HepG2 (cell line): ENCODE results near the gene ERBB3. TPM values are rescaled to one million over a fixed set of nuclear protein-coding genes. Genes with fewer than 3 reads are reported as not detected.

Experiments used
- BORCS8-MEF2B ChIP-seq: sonication (generic); formaldehyde crosslinking; IDR thresholded peaks from 2 replicates; pipeline ENCODE4 v1.8.0; 2022; ENCODE audit warnings: mild to moderate bottlenecking, missing genetic modification reagents
- DR1 ChIP-seq: sonication (generic); formaldehyde crosslinking; IDR thresholded peaks from 2 replicates; pipeline ENCODE4 v1.8.0; 2021; ENCODE audit warnings: mild to moderate bottlenecking, missing genetic modification reagents, inconsistent platforms
- E2F1 ChIP-seq: sonication (generic); formaldehyde crosslinking; IDR thresholded peaks from 2 replicates; pipeline ENCODE4 v1.5.0; 2020; ENCODE audit warnings: missing genetic modification reagents
- ELF3 ChIP-seq: IDR thresholded peaks from 2 replicates; pipeline ENCODE4 v1.6.1; 2016; ENCODE audit warnings: missing genetic modification reagents, missing compliant biosample characterization
- ELF4 ChIP-seq: sonication (generic); formaldehyde crosslinking; IDR thresholded peaks from 2 replicates; pipeline ENCODE4 v1.5.0; 2020; ENCODE audit warnings: missing genetic modification reagents, mild to moderate bottlenecking, moderate library complexity, borderline replicate concordance
- ETV6 ChIP-seq: sonication (generic); formaldehyde crosslinking; conservative IDR thresholded peaks from 2 replicates; pipeline ENCODE4 v1.4.0; 2020; ENCODE audit warnings: missing genetic modification reagents
- FOXA3 ChIP-seq: IDR thresholded peaks from 2 replicates; pipeline ENCODE4 v1.6.1; 2016; ENCODE audit warnings: missing genetic modification reagents, missing compliant biosample characterization
- KDM5B ChIP-seq: sonication (generic); formaldehyde crosslinking; IDR thresholded peaks from 2 replicates; pipeline ENCODE4 v1.4.0; 2020; ENCODE audit warnings: missing genetic modification reagents, mild to moderate bottlenecking, borderline replicate concordance
- KLF11 ChIP-seq: IDR thresholded peaks from 2 replicates; pipeline ENCODE4 v1.6.1; 2016; ENCODE audit warnings: missing compliant biosample characterization
- NFYB ChIP-seq: sonication (generic); formaldehyde crosslinking; IDR thresholded peaks from 2 replicates; pipeline ENCODE4 v1.4.0; 2020; ENCODE audit warnings: missing genetic modification reagents
- NFYC ChIP-seq: IDR thresholded peaks from 2 replicates; pipeline ENCODE4 v1.6.1; 2016; ENCODE audit warnings: missing genetic modification reagents, missing compliant biosample characterization
- NR2C2 ChIP-seq: sonication (generic); formaldehyde crosslinking; IDR thresholded peaks from 2 replicates; pipeline ENCODE4 v1.4.0; 2020; ENCODE audit warnings: missing genetic modification reagents, mild to moderate bottlenecking, moderate library complexity, borderline replicate concordance
- NR2F2 ChIP-seq: IDR thresholded peaks from 2 replicates; pipeline ENCODE4 v1.6.1; 2012; ENCODE audit warnings: low read depth, inconsistent platforms, borderline replicate concordance
- POLR2G ChIP-seq: fragments of 200-400 bp; formaldehyde crosslinking; IDR thresholded peaks from 2 replicates; pipeline ENCODE4 v1.6.1; 2018; ENCODE audit warnings: mild to moderate bottlenecking, low read depth, low read length, moderate library complexity
- PRMT3 ChIP-seq: sonication (generic); formaldehyde crosslinking; IDR thresholded peaks from 2 replicates; pipeline ENCODE4 v1.8.1; 2022; ENCODE audit warnings: low read depth, mild to moderate bottlenecking, moderate library complexity, missing genetic modification reagents, borderline replicate concordance
- RFXAP ChIP-seq: sonication (generic); formaldehyde crosslinking; IDR thresholded peaks from 2 replicates; pipeline ENCODE4 v1.4.0; 2020; ENCODE audit warnings: missing genetic modification reagents, borderline replicate concordance
- TBP ChIP-seq: sonication (generic); formaldehyde crosslinking; IDR thresholded peaks from 2 replicates; pipeline ENCODE4 v1.5.0; 2020; ENCODE audit warnings: missing genetic modification reagents
- TBX3 ChIP-seq: fragments of 450-650 bp; IDR thresholded peaks from 2 replicates; pipeline ENCODE4 v1.6.1; 2017; ENCODE audit warnings: antibody characterized with exemption, mild to moderate bottlenecking, inconsistent platforms, borderline replicate concordance
- TP53 ChIP-seq: sonication (generic); formaldehyde crosslinking; conservative IDR thresholded peaks from 2 replicates; pipeline ENCODE4 v1.4.0; 2020; ENCODE audit warnings: missing genetic modification reagents
- ZBTB20 ChIP-seq: sonication (generic); formaldehyde crosslinking; IDR thresholded peaks from 2 replicates; pipeline ENCODE4 v1.8.1; 2023; ENCODE audit warnings: missing genetic modification reagents, low read depth, mild to moderate bottlenecking, borderline replicate concordance
- ZFP82 ChIP-seq: sonication (generic); formaldehyde crosslinking; IDR thresholded peaks from 2 replicates; pipeline ENCODE4 v1.5.1; 2020; ENCODE audit warnings: mild to moderate bottlenecking, missing genetic modification reagents, borderline replicate concordance
- ZFYVE20 ChIP-seq: sonication (generic); formaldehyde crosslinking; IDR thresholded peaks from 2 replicates; pipeline ENCODE4 v1.8.0; 2023; ENCODE audit warnings: low read depth, mild to moderate bottlenecking, moderate library complexity, missing genetic modification reagents, borderline replicate concordance
- ZNF10 ChIP-seq: sonication (generic); formaldehyde crosslinking; IDR thresholded peaks from 2 replicates; pipeline ENCODE4 v1.4.0; 2020; ENCODE audit warnings: mild to moderate bottlenecking, low read depth, missing genetic modification reagents, borderline replicate concordance
- ZNF205 ChIP-seq: IDR thresholded peaks from 2 replicates; pipeline ENCODE4 v1.6.1; 2018; ENCODE audit warnings: missing biosample characterization, missing genetic modification reagents
- ZNF468 ChIP-seq: sonication (generic); formaldehyde crosslinking; IDR thresholded peaks from 2 replicates; pipeline ENCODE4 v1.8.0; 2022; ENCODE audit warnings: mild to moderate bottlenecking, moderate library complexity, missing genetic modification reagents
- ZNF550 ChIP-seq: sonication (generic); formaldehyde crosslinking; IDR thresholded peaks from 2 replicates; pipeline ENCODE4 v1.4.0; 2020; ENCODE audit warnings: mild to moderate bottlenecking, missing genetic modification reagents, borderline replicate concordance
- polyA plus RNA-seq, 8 experiments: library from polyadenylated mRNA; depleted of rRNA in 3 of 8; stranded (reverse) in 7 of 8; unstranded in 1 of 8; fragments of >200 nt; fragmentation: Illumina TruSeq in 4 of 8; extraction: Trizol in 4 of 8; gene quantifications; 2 replicates each; pipeline versions ENCODE4 v1.2.1 to v1.2.3, GENCODE V29; 2011 to 2016; ENCODE audit warnings: low read depth in 4 of 8, missing spikeins in 1 of 8, mixed read lengths in 1 of 8; ENCODE audit not compliant: insufficient read depth in 1 of 8
- total RNA-seq, 5 experiments: library from RNA; depleted of rRNA; stranded (reverse); fragments of >200 nt; fragmentation: Illumina TruSeq; extraction: Trizol; gene quantifications; 2 replicates each; pipeline ENCODE4 v1.2.3, GENCODE V29; 2016; ENCODE audit warnings: low read depth in 1 of 5
- TF ChIP-seq, protein P1 (sequence below): sonication (generic); formaldehyde crosslinking; IDR thresholded peaks from 2 replicates; pipeline ENCODE4 v1.8.0; 2022; ENCODE audit warnings: mild to moderate bottlenecking, missing genetic modification reagents
- TF ChIP-seq, protein P2 (sequence below): sonication (generic); formaldehyde crosslinking; IDR thresholded peaks from 2 replicates; pipeline ENCODE4 v1.8.0; 2022; ENCODE audit warnings: missing genetic modification reagents, mild to moderate bottlenecking, inconsistent platforms, borderline replicate concordance

Gene ERBB3
- total and polyA plus RNA-seq, 2 of the 13 experiments (the other 11 are each of a cell fraction or from before 2014, with no cell fraction given) = 93.6 to 358 TPM

DNA sequence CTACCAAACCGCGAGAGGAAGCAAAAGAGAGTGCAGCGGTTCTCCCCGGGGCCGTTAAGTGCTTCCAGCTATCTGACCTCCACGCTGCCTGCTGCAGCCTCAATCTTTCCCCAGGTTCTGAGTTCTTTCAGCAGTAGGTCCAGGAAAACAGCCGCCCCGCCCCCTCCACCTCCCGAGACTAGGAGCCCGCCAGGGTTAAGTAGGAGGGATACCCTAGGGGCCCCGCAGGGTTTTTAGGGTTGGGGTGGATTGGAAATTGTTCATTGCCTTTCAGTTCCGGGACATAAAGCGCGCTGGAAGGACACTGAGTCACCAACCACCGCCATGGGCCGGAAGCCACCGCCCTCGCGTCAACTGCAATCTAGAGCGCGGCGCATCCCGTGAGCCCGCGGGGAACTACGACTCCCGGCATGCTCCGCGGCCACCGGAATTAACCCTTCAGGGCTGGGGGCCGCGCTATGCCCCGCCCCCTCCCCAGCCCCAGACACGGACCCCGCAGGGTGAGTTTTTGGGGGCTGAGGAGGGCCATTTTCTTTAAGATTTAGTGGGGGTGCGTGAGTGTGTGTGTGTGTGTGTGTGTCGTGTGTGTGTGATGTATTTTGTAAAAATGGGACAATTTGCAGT lies 72.3 kb downstream of the ERBB3 start, which contains the start of gene MYL6B (continued):
- no peak for TF ChIP-seq ZNF468 (CRISPR knock-in tag)
- peak; percentile 71 for TF ChIP-seq E2F1 (CRISPR knock-in tag)
- peak; percentile 26; the same call in 1 of the 2 replicates for TF ChIP-seq DR1 (CRISPR knock-in tag)
- TF ChIP-seq ZFP82 (CRISPR knock-in tag) = no peak; the same call in 1 of the 2 replicates
- peak; percentile 41; the same call in 1 of the 2 replicates for TF ChIP-seq NFYB (CRISPR knock-in tag)
- no peak for TF ChIP-seq ZNF550 (CRISPR knock-in tag)
- TF ChIP-seq ZNF10 (CRISPR knock-in tag) = no peak
- TF ChIP-seq ELF4 (CRISPR knock-in tag) = no peak
- TF ChIP-seq PRMT3 = no peak
- TF ChIP-seq ELF3 = peak; percentile 29; the same call in 1 of the 2 replicates
- TF ChIP-seq KLF11 = no peak
- TF ChIP-seq BORCS8-MEF2B (CRISPR knock-in tag) = 0 out of 2 replicates have a peak, but pooled peaks have one; percentile 54
- TF ChIP-seq, protein P1, sequence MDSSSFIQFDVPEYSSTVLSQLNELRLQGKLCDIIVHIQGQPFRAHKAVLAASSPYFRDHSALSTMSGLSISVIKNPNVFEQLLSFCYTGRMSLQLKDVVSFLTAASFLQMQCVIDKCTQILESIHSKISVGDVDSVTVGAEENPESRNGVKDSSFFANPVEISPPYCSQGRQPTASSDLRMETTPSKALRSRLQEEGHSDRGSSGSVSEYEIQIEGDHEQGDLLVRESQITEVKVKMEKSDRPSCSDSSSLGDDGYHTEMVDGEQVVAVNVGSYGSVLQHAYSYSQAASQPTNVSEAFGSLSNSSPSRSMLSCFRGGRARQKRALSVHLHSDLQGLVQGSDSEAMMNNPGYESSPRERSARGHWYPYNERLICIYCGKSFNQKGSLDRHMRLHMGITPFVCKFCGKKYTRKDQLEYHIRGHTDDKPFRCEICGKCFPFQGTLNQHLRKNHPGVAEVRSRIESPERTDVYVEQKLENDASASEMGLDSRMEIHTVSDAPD = no peak
- TF ChIP-seq ETV6 = no peak
- no peak; the same call in 1 of the 2 replicates for TF ChIP-seq TP53
- no peak for TF ChIP-seq NR2F2
- TF ChIP-seq NFYC (CRISPR knock-in tag) = no peak
- TF ChIP-seq FOXA3 (CRISPR knock-in tag) = peak; percentile 38; the same call in 1 of the 2 replicates
- peak; percentile 71 for TF ChIP-seq POLR2G
- no peak for TF ChIP-seq TBX3
- TF ChIP-seq NR2C2 (CRISPR knock-in tag) = peak; percentile 95
- 0 out of 2 replicates have a peak, but pooled peaks have one; percentile 17 for TF ChIP-seq ZNF205 (CRISPR knock-in tag)
- TF ChIP-seq, protein P2, sequence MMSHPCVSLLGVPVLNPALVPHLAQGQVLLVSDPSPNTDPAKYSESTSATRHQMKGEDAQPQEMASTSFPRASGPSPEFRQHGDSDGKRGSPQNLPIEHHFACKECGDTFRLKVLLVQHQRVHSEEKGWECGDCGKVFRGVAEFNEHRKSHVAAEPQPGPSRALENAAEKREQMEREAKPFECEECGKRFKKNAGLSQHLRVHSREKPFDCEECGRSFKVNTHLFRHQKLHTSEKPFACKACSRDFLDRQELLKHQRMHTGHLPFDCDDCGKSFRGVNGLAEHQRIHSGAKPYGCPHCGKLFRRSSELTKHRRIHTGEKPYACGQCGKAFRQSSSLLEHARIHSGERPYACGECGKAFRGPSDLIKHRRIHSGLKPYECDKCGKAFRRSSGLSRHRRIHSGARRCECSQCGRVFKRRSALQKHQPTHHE (CRISPR knock-in tag) = 0 out of 2 replicates have a peak, but pooled peaks have one; percentile 47
- TF ChIP-seq ZFYVE20 = no peak
- no peak for TF ChIP-seq TBP (CRISPR knock-in tag)
- no peak for TF ChIP-seq ZBTB20
- TF ChIP-seq RFXAP = peak; percentile 60; the same call in 1 of the 2 replicates
- 0 out of 2 replicates have a peak, but pooled peaks have one; percentile 31 for TF ChIP-seq KDM5B (CRISPR knock-in tag)
